GM12874 (cell line): Measurements from ENCODE around the gene RFC2.

Source experiments
- CTCF ChIP-seq: IDR thresholded peaks from 2 replicates; pipeline ENCODE4 v1.5.1; 2011; ENCODE audit warnings: low read depth, mild to moderate bottlenecking, control low read depth, low read length, moderate library complexity; ENCODE audit not compliant: insufficient read depth

The RFC2 gene

GRCh38 chr7:74253835-74254128, 417 bp downstream of the RFC2 start:
- TF ChIP-seq CTCF = no peak

GRCh38 chr7:74253331-74253730, 868 bp downstream of the RFC2 start:
- TF ChIP-seq CTCF = no peak

- no peak for TF ChIP-seq CTCF
Observed at GRCh38 chr7:74252893-74253292, 1.3 kb downstream of the RFC2 start.

- no peak for TF ChIP-seq CTCF
Observed at GRCh38 chr7:74248156-74248555, 6.0 kb downstream of the RFC2 start.

- no peak for TF ChIP-seq CTCF
Observed at GRCh38 chr7:74246497-74246896, 7.7 kb downstream of the RFC2 start.

GRCh38 chr7:74242122-74242443, 12.1 kb downstream of the RFC2 start:
- TF ChIP-seq CTCF = no peak

GRCh38 chr7:74240482-74240881, 13.7 kb downstream of the RFC2 start:
- TF ChIP-seq CTCF = no peak

- TF ChIP-seq CTCF = no peak
Observed at GRCh38 chr7:74236284-74236683, 17.9 kb downstream of the RFC2 start.
